Rectal smooth muscle tissue (tissue), 1 donor: Measurements from ENCODE around the gene ANAPC2.

Source experiments
- H3K27ac ChIP-seq: one replicate; pipeline ENCODE4 v1.7.0; 2013; ENCODE audit warnings: low read depth, low read length, inconsistent platforms
- H3K27me3 ChIP-seq: one replicate; pipeline ENCODE4 v1.7.0; 2013; ENCODE audit warnings: low read length; ENCODE audit not compliant: control insufficient read depth, insufficient read depth
- H3K36me3 ChIP-seq: one replicate; pipeline ENCODE4 v1.7.0; 2013; ENCODE audit warnings: low read length; ENCODE audit not compliant: control insufficient read depth, insufficient read depth
- H3K4me1 ChIP-seq: one replicate; pipeline ENCODE4 v1.7.0; 2013; ENCODE audit warnings: low read length; ENCODE audit not compliant: control insufficient read depth, insufficient read depth
- H3K4me3 ChIP-seq: one replicate; pipeline ENCODE4 v1.7.0; 2013; ENCODE audit warnings: low read length
- H3K9ac ChIP-seq: one replicate; pipeline ENCODE4 v1.7.0; 2013; ENCODE audit warnings: low read length

Gene ANAPC2

GRCh38 chr9:137164370-137165249 is 23.8 kb downstream of the ANAPC2 start:
- Histone ChIP-seq H3K4me3 (no peak overlapping the region), H3K27me3 (peaks cover 50% of the 10 kb centered on the region), H3K36me3 (no peaks in the 10 kb centered on the region), H3K9ac (no peak overlapping the region), H3K4me1 (no peaks in the 10 kb centered on the region), H3K27ac (no peak overlapping the region)

- Histone ChIP-seq H3K27me3 (peaks cover 50% of the 10 kb centered on the region), H3K4me1 (no peaks in the 10 kb centered on the region), H3K9ac (no peak overlapping the region), H3K4me3 (no peak overlapping the region), H3K36me3 (no peaks in the 10 kb centered on the region), H3K27ac (no peak overlapping the region)
Observed at GRCh38 chr9:137163805-137164204, 24.6 kb downstream of the ANAPC2 start.

- H3K36me3 ChIP-seq: no peaks in the 10 kb centered on the region
- H3K27ac ChIP-seq: no peak overlapping the region
- H3K9ac ChIP-seq: no peak overlapping the region
- H3K4me3 ChIP-seq: peak overlapping the region; percentile 36
- peaks cover 49% of the 10 kb centered on the region for H3K27me3 ChIP-seq
- H3K4me1 ChIP-seq: no peaks in the 10 kb centered on the region
Observed at GRCh38 chr9:137163365-137163715, 25.0 kb downstream of the ANAPC2 start.

DNA sequence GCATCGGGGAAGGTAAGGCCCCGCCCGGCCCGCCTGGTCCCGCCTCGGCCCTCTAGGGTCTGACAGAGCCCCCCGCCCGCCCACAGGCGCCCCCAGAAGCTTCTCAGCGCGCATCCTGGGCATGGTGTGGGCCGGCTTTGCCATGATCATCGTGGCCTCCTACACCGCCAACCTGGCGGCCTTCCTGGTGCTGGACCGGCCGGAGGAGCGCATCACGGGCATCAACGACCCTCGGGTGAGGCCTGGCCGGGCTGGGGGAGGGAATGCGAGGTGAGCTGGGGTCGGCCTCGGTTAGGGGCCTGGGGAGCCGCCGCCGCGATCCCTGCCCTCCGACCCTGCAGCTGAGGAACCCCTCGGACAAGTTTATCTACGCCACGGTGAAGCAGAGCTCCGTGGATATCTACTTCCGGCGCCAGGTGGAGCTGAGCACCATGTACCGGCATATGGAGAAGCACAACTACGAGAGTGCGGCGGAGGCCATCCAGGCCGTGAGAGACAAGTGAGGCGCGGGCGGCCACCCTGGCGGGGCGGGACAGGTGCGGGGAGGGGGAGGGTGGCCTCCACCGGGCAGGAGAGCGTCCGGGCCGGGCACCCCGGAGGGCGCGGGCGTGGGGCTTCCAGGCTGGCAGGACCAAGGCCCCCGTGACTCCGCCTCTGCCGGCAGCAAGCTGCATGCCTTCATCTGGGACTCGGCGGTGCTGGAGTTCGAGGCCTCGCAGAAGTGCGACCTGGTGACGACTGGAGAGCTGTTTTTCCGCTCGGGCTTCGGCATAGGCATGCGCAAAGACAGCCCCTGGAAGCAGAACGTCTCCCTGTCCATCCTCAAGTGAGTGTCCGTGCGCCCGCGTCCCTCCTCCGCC is 25.6 kb downstream of the ANAPC2 start:
- H3K36me3 ChIP-seq: no peaks in the 10 kb centered on the region
- H3K4me1 ChIP-seq: no peaks in the 10 kb centered on the region
- peak overlapping the region; percentile 36 for H3K4me3 ChIP-seq
- no peak overlapping the region for H3K9ac ChIP-seq
- H3K27ac ChIP-seq: no peak overlapping the region
- H3K27me3 ChIP-seq: peaks cover 52% of the 10 kb centered on the region

GRCh38 chr9:137161558-137162486 is 26.5 kb downstream of the ANAPC2 start:
- Histone ChIP-seq H3K4me3 (no peak overlapping the region), H3K27ac (no peak overlapping the region), H3K36me3 (no peaks in the 10 kb centered on the region), H3K9ac (no peak overlapping the region), H3K4me1 (no peaks in the 10 kb centered on the region), H3K27me3 (peaks cover 56% of the 10 kb centered on the region)

DNA sequence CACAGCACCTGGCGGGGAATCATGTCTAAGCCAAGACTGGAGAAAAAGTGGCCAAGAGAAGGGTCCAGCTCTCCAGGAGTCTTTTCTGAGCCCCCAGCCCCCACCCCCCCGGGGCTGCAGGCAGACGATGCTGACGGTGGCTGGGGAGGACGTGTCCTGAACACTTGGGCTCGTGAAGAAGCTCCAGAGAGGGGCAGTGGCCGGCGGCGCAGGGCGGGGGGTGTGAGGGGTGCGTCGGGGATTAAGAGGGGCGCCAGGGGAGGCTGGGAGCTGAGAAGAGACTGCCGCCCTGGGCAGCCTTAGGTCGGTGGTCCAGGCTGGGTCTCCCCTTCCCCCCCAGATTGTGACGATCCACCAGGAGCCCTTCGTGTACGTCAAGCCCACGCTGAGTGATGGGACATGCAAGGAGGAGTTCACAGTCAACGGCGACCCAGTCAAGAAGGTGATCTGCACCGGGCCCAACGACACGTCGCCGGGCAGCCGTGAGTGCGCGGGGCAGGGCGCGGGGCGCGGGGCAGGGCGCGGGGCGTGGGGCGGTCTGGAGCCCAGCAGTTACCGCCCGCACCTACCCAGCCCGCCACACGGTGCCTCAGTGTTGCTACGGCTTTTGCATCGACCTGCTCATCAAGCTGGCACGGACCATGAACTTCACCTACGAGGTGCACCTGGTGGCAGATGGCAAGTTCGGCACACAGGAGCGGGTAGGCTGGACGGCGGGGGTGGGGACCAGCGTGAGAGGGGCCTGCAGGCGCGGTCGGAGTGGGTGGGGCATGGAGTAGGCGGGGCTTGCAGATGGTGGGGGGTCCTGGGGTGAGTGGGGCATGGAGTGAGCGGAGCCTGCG is 27.4 kb downstream of the ANAPC2 start:
- no peak overlapping the region for H3K9ac ChIP-seq
- no peak overlapping the region for H3K27ac ChIP-seq
- no peaks in the 10 kb centered on the region for H3K4me1 ChIP-seq
- peaks cover 54% of the 10 kb centered on the region for H3K27me3 ChIP-seq
- H3K4me3 ChIP-seq: no peak overlapping the region
- H3K36me3 ChIP-seq: no peaks in the 10 kb centered on the region

DNA sequence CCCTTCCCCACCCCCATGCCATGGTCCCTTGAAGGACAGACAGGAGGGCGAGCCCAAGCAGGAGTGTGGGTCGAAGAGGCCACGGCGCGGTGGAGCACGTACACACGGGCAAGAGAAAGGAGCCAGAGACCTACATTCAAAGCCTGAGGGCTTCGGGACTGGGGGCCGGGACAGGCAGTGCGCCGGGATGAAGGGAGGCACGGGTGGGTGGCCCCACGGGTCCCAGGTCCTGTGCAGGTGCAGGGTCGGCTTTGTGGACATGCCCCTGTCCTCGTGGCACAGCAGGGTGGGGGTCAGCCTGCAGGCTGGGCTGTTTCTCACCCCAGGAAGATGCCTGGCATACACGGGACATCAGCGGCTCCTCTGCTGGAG is 28.3 kb downstream of the ANAPC2 start:
- Histone ChIP-seq H3K27ac (no peak overlapping the region), H3K27me3 (peaks cover 47% of the 10 kb centered on the region), H3K36me3 (no peaks in the 10 kb centered on the region), H3K4me3 (no peak overlapping the region), H3K4me1 (no peaks in the 10 kb centered on the region), H3K9ac (no peak overlapping the region)

GRCh38 chr9:137159105-137160053 is 29.0 kb downstream of the ANAPC2 start:
- Histone ChIP-seq H3K27me3 (peaks cover 45% of the 10 kb centered on the region), H3K9ac (no peak overlapping the region), H3K4me3 (no peak overlapping the region), H3K36me3 (no peaks in the 10 kb centered on the region), H3K4me1 (no peaks in the 10 kb centered on the region), H3K27ac (no peak overlapping the region)

GRCh38 chr9:137158625-137159024 is 29.7 kb downstream of the ANAPC2 start:
- peaks cover 43% of the 10 kb centered on the region for H3K27me3 ChIP-seq

GRCh38 chr9:137157618-137158415 is 30.5 kb downstream of the ANAPC2 start:
- Histone ChIP-seq H3K27ac (no peak overlapping the region), H3K4me1 (no peaks in the 10 kb centered on the region), H3K27me3 (peaks cover 36% of the 10 kb centered on the region), H3K36me3 (no peaks in the 10 kb centered on the region), H3K4me3 (no peak overlapping the region), H3K9ac (no peak overlapping the region)

More at GRCh38 chr9:137158625-137159024, 29.7 kb downstream of the ANAPC2 start:
- no peak overlapping the region for H3K4me3 ChIP-seq
- H3K36me3 ChIP-seq: no peaks in the 10 kb centered on the region
- no peak overlapping the region for H3K27ac ChIP-seq
- no peak overlapping the region for H3K9ac ChIP-seq
- no peaks in the 10 kb centered on the region for H3K4me1 ChIP-seq
